CD4-positive, alpha-beta T cell treated with Interleukin-15 for 4 hours (primary cell): Measurements from ENCODE around the gene FHOD3.

Source experiments
- DNase-seq: peaks from one replicate; pipeline ENCODE4 v3.0.0-alpha.2; 2020; ENCODE audit warnings: low spot score

Gene FHOD3

DNA sequence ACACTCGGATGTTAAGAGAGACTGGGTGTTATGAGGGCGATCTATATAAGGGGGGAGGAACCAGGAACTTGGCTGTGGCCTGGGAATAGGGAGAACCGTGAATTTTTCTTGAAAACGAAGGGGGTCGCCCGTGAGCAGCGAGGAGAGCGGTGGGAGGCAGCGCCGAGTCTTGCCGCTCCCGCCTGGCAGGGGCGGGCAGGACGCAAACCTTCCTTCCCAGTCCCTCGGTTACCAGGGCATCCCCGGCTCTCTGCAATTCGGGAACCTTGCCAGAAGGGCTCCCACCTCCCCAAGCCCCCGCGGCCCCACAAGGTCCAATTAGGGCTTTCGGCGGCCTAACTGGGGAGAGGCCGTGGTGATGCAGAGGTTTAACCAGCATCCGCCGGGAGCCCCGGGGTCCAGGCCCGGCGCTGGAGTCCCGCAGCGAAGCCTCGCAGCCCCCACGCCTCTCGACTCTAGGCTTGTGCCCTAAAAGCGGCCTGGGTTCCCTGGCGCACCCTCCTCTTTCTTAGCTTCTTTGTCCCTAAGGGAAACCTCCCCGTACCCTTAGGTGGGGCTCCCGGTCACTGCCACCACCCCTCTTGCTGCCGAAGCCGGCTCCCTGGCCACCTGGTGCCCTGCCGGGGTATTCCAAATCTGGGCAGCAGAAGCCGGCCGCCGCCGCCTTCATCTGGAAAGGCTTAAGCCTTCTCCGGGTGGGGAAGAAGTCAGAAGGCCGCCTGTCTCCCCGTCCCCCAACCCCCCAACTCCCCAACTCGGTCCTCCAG, 680 bp upstream of the FHOD3 start:
- DNase-seq: no peak

DNA sequence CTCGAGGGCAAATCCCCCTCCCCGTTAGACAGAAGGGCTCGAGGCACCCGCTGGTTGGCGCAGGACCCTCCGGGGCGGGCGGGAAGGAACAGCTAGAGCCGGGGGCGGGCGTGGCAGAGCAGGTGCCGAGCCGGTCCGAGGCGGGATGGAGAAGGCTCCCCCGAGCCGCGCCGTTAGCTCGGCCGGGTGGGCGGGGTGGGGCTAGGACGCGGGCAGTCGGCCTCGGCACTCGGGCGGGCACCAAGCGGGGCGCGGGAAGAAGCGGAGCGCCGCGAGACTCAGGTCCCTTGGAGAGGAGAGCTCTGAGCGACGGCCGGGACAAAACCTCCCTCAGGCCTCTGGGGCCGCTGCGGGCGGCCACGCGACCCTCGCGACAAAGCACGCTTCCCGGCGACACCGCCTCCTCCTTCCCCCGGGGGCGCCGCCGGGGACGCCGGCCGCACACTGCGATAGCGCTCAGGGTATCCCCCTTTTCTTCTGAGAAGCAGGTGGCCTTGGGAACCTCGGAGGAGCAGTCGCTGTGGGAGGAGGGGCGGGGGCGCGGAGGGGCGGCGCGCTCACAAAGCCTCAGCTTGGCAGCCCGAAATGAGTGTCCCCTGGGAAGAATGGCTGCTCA, 721 bp downstream of the FHOD3 start:
- DNase-seq: no peak

DNA sequence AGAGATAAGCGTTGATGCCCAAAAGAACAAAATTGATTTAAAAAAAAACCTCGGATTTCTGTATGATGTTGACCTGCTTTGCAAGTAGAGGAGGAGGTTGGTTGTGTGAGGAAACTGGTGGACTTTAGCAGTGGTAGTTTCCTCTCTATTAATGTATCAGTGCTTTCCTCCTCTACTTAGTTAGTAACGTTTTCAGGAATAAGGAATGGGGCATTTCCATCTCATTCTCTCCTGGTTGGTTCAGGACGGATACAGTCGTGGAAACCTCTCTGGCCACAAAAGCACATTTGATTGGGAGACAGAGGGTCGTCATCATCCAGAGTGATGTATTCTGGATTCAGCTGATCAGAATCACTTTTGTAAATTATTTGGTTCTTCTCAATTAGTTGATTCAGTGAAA, 1.5 kb downstream of the FHOD3 start:
- DNase-seq: no peak

DNA sequence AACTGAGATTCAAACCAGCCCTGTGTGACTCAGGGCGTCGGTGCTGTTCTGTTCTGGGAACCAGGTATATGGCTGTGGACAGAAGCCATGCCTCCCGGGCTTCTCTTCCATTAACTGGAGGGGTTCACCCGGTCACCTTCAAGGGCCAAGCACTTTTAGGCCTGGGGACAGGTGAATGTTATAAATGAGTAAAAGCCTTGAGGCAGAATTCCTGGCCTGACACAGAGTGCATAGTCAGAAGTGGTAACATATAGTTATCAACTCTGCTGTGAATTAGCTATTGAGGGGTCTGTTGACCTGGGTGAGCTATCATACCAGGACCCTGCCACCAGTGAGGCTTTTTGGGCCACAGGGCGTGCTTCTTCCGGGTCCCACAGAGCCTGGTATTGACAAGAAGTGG, 2.7 kb downstream of the FHOD3 start:
- DNase-seq: no peak

DNA sequence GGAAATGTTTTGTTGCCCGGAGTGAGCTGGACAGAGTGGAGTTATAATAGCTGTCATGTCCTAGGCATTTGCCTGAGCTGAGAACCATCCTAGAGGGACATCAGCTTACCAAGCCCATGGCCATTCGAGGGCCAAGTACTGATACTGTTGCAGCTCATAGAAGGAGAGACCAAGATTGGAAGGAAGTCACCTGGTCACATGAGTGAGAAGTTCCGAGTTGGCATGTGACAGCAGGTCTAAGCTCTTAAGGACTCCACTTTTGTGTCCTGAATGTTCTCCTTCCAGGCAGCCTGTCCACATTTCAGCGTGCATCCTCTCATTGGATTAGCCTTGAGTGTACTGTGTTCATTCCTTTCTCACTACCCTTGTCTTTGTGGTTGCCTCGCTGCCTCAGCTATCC, 4.4 kb downstream of the FHOD3 start:
- no peak for DNase-seq

DNA sequence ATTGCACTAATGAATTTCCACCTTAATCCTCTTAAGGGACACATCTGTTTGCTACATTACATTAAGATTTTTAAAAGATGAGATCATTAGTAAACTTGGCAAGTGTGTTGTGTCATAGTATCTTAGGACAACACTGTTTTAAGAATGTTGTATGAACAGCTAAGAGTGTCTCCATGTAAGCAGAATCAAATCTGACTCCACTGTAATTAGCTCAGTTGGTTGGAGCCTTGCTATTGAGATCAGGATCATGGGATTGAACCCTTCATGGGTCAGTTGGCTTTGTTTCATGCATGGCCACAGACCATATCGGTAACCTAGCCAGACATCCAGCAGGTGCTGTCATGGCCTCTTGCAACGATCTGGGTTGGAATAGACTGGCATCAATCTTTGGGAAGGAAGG, 5.2 kb downstream of the FHOD3 start:
- DNase-seq: no peak

DNA sequence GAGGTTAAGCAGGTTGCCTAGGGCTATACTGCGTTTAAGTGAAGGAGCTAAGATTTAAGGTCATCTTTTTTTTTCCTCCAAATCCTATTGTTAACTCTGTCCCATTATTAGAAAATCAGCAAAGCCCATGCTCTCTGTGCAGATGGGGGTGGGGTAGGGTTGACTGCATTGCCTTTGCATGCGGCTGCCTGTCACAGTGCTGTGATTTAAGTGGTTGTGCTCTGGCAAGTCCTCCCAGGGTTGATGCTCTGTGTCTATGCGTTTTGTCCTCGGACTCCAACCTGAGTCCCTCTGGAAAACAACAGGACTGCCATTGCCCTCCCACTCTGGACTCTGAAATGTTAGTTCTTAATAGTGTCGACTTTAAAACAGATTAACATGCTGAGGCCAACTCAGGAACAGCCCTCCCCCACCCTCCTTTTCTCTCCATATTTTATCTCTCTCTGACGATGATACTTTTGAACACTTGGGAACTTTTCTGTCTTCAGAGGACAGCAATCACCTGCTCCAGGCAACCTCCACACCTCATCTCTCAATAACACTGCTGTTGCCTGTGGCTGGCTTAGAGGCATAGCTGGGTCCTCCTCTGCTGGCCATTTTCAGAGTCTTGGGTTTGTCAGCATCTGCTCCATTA, 5.8 kb downstream of the FHOD3 start:
- no peak for DNase-seq

DNA sequence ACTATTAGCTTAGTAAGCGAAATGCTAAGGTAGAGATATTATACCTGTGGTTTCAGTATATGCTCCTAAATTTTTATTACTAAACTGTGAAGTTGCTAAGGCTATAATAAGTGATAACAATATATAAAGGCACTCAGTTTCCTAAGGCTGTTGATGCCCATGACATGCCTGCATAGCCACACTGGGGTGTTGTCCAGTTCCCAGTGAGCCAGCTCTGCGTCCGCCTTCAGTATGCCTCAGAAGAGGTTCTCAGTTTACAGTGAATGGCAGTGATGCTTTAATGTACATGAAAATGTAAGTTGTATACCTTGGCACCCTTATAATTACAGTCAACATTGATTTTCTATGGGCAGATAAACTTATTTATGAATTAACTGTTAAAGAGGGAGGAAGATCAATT, 7.2 kb downstream of the FHOD3 start:
- DNase-seq: no peak

DNA sequence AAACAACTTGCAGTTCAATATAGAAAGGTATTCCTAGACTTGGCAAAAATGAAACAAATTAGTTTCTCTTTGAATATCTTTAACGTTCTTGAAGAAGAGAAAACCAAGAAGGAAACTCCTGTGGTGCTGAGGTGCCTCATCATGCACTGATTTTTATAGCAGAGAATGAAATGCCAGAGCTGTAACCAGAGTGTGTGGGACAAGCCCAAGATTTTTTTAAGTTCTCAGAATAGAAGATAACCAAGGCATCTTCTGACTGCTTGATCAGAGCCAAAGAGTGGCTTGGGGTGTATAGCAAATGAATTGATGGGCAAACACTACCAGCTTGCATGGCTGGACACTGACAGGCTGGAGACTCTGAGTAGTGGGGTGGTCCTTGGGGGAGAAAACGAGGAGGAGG, 7.9 kb downstream of the FHOD3 start:
- DNase-seq: no peak

DNA sequence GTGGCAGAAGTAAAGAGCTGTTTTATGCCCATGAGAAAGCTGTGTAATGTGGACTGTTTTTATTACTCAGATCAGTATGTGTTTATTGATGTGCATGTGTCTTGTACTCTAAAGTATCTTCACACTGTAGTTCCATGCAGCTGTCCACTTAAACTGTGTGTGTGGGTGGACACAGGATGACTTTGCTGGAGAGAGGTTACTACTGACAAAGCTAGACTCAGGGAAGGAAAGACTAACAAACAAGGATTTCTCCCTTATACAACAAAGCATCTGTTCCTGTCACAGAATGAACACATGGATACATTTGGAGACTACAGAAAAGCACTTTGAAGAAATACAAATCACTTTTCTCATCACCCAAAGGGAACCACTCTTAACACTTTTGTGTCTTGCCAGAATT, 10.0 kb downstream of the FHOD3 start:
- DNase-seq: no peak

DNA sequence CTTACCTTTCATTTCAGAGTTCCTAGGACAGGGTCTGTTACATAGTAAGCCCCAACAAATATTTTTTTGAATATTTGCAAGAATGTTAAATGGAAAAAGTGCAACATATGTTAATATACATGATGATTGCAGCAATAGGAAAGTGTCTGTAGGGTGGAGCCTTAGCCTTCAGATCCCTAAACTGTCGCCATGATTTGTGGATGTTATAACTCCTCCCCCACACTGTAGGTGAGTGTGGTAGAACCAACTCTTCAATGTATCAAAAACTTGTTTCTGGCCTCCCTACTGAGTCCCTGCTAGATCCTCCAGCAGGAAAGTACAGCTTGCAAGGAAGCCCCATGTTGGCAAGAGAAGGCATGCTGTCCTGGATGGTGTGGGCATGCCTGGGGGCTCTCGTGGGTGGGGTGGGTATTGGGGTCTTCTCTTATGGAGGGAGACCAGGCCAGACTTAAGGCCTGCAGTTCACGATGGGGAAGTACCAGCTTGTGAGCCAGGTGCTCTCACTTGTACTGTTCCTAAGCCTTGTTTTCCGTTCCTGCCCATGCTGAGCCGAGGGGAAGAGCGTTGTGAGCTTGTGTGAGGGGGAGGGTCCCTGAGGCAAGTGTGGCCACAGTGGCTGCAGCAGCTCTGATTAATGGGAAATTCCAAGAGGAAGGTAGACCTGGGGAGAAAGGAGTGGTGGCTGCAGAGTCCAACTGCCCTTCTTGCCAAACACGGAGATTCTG, 11.4 kb downstream of the FHOD3 start:
- DNase-seq: no peak

DNA sequence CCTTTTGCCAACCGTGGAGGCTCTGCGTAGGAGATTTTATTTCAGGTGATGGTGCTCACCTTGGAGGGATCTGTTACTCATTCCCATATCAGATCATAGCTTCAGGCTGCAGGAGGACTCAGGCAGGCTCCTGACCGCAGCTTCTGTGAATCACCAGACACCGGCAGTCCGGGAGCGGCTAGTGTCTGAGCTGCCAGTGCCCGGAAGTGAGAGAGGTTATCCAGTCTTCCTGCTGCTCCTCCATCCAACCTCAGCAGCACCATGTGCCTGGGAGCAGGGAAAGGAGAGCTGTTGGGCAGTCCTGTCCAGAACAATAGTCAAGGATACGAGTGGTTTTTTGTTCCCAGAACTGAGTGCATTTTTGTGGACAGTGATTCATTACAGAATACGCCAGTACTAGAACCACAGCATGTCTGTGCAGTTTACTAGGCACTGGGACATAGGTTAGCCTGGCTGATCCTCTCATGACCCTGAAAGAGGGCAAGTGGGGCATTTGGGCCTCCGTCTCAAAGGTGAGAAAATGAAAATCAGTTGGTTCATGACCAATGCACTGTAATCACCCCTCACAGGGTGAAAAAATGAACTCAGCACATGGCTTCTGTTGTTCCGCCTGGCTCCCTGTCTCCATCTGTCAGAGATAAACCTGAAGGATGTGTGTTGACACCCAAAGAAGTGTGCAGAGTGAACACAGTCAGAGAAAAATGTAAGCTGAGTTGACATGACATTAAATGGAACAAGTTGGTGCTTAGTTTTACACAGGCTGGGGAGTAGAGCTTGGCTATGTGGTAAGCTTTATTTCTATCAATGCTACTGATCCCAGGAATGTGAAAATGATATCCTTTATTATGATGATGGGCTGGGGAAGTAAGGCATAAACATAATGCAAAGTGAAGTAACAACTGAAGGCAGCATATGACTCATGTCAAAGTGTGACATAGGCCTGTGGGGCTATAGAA, 12.2 kb downstream of the FHOD3 start:
- no peak for DNase-seq

DNA sequence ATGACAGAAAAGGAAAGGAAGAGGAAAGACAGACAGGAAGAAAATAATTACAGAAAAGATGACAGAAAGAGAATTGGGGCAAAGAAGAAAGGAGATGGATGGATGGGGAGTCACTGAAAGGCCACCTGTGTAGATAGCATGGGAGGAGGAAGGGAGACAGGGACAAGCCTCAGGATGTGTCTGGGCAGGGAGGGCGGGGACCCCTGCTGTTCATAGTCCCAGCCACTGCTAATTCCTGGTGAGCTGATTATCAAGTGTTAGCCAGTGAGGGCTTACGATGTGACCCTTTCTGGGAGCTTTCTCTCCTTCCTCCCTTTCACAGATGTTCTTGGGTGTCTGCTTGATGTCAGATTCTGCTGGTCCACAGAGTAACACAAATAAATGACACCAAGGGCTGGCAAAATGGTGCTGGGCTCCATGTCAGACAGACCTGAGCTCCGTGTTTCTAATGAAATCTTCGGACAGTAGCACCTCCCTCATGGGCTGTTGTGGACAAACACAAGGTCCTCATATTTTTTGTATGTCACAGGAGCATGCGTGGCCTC, 13.6 kb downstream of the FHOD3 start:
- no peak for DNase-seq

DNA sequence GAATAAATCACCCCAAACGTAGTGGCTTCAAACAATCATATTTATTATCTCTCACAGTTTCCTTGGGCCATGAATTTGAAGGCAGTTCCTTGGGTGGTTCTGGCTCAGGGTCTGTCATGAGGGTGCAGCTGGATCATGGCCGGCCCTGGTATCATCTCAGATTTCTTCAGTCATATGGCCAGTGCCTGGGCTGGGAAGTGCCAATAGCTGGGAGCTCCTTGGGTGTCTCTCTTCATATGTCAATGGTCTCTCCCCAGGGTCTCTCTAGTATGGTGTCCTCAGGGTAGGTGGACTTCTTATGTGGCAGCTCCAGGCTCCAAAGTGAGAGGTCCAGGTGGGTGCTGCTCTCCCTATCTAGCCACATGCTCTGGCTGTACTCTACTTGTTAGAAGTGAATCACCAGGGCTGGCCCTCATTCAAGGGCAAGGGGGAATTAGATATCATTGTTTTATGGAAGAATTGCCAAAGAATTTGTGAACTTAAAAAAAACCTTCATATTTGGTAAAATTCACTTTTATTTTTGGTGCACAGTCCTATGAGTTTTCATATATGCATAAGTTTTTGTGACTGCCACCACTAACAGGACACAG, 15.4 kb downstream of the FHOD3 start:
- DNase-seq: no peak

DNA sequence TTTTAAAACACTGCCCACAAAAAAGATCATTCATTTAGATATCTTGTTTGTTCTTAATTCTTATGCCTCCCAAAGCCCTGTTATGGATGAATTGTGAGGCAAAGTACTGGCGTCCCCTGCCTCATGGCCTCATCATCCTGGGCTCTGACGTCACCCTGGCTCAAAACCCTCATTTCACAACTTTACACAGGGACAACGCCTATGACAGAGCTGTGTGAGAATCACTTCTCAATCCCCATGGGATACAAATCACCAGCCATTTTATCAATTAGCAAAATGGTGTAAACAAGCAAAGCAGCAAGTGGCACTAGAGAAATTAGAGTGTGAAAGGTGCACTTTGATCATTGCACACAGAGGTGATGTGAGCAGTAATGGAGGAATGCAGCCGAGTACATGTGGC, 16.6 kb downstream of the FHOD3 start:
- DNase-seq: no peak

DNA sequence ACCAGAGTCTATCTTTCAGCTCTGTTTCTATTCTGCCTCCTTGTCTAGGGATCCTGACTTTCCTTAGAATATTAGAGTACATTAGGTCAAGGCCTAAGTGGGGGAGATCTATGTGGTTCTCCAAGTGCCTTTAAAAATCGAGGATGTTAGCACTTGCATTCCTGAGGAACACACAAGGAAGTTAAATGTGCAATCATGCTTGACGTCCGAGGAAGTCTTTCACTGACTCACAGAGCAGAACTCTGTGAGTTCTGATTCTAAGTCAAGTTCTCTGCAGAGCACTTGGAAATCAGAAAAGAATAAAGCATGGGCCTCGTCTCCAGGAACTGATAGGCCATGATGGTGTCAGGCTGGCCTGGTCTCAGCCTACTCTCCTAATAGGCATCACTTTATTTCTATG, 17.2 kb downstream of the FHOD3 start:
- no peak for DNase-seq

DNA sequence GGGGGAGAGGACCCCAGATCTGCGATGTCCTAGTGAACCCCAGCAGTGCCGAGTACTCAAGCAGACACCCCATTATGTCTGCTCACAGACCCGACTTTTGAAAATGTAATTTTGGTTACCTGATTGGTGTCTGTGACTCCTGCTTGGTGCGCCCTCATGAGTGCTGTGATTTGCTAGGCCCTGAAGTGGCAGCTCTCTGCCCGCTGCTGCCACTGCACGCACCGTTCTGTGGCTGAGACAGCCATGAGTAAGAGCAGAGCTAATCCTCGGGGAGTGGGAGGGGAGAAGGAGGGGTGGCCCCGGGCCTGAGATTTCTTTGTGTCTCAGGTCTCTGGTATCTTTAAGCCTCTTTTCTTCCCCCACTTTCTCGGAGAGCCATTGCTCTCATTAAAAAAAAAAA, 18.2 kb downstream of the FHOD3 start:
- no peak for DNase-seq

DNA sequence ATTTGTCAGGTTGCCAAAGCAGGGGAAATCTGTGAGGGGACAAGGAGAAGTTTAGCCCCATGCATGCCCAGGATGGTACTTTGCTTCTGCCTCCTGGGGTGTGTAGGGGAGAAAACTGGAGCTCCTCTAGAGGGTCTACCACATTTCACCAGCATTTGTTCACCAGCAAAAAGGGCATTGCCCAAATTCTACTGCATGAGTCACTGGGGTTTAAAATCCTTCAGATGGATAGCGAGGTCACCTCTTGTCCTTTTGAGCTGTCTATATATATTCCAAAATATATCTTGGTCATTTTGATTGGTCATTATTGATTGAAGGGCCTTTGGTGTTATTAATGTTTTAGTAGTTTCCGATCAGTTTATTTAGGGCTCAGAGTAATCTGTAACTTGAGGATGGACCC, 18.7 kb downstream of the FHOD3 start:
- no peak for DNase-seq

DNA sequence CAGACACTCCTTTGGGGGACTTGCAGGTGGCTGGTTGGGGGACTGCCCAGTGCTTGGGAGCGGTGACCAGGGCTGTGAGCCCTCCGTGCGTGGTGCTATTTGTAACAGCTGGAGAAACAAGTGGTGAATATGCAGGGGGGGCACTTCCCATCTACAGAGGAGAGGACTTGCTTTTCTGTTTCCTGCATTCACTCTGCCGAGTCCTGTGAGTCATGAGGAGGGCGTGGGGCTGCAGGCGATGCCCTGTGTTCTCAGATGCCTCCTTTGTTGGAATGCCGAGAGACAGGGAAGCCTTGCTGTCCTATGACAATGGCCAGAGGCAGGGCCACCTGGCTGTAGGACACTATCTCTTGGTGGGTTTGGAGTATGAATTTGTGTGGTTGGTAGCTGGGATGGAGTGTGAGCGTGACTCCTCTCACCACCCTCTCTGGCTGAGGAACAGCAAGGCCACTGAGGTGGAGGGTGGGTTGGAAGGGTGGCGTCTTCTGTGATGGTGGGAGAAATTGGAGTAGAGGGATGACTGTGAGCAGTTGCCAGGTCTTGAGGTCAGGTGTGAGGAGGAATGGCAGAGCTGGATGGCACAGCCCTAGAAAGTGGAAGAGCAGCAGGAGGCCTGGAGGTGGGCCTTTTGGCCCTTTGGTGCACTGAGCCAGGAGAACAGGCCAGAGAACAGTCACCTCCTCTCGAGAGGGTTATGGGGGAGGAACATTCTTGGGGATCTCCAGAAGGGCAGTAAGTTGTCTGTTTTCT, 24.3 kb downstream of the FHOD3 start:
- DNase-seq: no peak

DNA sequence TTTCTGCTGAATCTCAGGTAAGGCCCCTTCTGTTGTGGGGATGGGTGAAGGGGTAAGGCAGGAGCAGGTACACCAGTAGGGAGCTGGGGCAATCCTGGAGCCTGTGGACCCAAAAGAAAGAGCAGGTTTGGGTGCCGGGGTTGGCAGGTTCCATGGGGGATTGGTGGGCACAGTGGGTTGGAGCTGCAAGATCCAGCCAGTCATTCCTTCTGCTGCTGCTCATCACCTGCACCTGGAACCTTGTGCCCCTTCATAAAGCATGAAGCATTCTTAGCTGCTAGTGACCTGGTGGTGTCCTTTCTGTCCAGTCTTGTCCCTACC, 24.9 kb downstream of the FHOD3 start:
- no peak for DNase-seq

DNA sequence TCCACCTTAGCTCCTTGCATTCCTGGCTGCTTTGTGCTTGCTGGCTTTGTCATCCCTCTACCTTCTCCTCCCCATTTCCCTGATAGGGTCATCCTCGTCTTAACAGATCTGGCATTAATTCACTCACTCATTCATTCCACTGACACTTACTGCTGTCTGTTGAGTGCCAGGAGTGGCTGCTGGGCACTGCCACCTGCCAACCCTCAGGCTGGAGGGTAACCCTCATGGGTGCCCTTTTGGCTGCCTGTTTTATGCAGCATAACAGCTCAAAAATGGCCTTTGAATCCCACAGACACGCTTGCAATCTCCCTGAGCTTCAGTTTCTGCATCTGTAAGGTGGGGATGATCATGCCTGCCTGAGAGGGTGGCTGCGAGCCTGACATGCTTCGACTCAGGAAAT, 25.2 kb downstream of the FHOD3 start:
- no peak for DNase-seq
